HepG2 (cell line): Measurements from ENCODE around the gene STAP2. TPM values are rescaled to one million over a fixed set of nuclear protein-coding genes. Genes with fewer than 3 reads are reported as not detected.

Source experiments
- ATAC-seq: fragments of 200-7000 bp; cut with Tn5 transposase; 3 replicates; pipeline ENCODE4 v1.9.1; 2020; ENCODE audit warnings: mild to moderate bottlenecking, moderate library complexity
- BruUV-seq: library from RNA; stranded (reverse); fragments of 400-500 nt; replicated peaks from 2 replicates; lab custom pipeline; 2021; lab: Mats Ljungman, UMichigan
- CTCF ChIA-PET: fragments of 300-600 bp; formaldehyde crosslinking; extraction: SDS; loops from one replicate; lab custom pipeline; 2021; ENCODE audit warnings: low total read pairs, inconsistent platforms, low intra/inter-chr PET ratio; lab: Yijun Ruan, JAX
- POLR2A ChIA-PET: fragments of 350-600 bp; sonication (Branson Sonifier 250); formaldehyde crosslinking; loops from one replicate; lab custom pipeline; 2020; ENCODE audit warnings: antibody characterized with exemption, inconsistent platforms; lab: Yijun Ruan, JAX
- DNase-seq: peaks from one replicate; pipeline ENCODE4 v3.0.0-alpha.2; 2015; ENCODE audit warnings: low spot score
- FAIRE-seq: peaks from 3 replicates; lab custom pipeline; 2011; peaks lifted over from hg19 to GRCh38; lab: Jason Lieb, UNC
- H2AFZ ChIP-seq: one replicate; pipeline ENCODE4 v1.6.1; 2011; ENCODE audit warnings: low read length, inconsistent platforms
- H3K27ac ChIP-seq: fragments of 300-600 bp; 3 replicates; pipeline ENCODE4 v1.8.0; 2011; ENCODE audit warnings: mixed run types, mild to moderate bottlenecking, mixed read lengths, low read length, inconsistent platforms; ENCODE audit not compliant: insufficient read depth; ENCODE audit errors: extremely low read length
- H3K27me3 ChIP-seq, 2 experiments: fragments of 200-600 bp in 1 of 2; 2 replicates in 1 of 2; 3 replicates in 1 of 2; pipeline versions ENCODE4 v1.6.0 to v1.8.0; 2011; ENCODE audit warnings: low read length in 2 of 2, mild to moderate bottlenecking in 2 of 2, moderate library complexity in 2 of 2, inconsistent platforms in 1 of 2; ENCODE audit not compliant: insufficient read depth in 2 of 2, control insufficient read depth in 1 of 2
- H3K36me3 ChIP-seq, 2 experiments: fragments of 200-600 bp in 1 of 2; replicated peaks in 1 of 2; 2 replicates in 1 of 2; 3 replicates in 1 of 2; pipeline versions ENCODE4 v1.5.1 to v1.8.0; 2011; ENCODE audit warnings: low read length in 2 of 2, inconsistent platforms in 1 of 2; ENCODE audit not compliant: insufficient read depth in 2 of 2, control insufficient read depth in 1 of 2
- H3K4me1 ChIP-seq: 2 replicates; pipeline ENCODE4 v1.5.1; 2012; ENCODE audit warnings: low read length, inconsistent platforms; ENCODE audit not compliant: insufficient read depth
- H3K4me2 ChIP-seq: 2 replicates; pipeline ENCODE4 v1.6.0; 2011; ENCODE audit warnings: low read depth, low read length, inconsistent platforms
- H3K4me3 ChIP-seq, 3 experiments: fragments of 200-600 bp in 1 of 3; sonication (generic), shearing (Covaris generic) in 1 of 3; replicated peaks in 1 of 3; 2 replicates each; pipeline ENCODE4 v1.5.1; 2011 to 2016; ENCODE audit warnings: low read length in 3 of 3, inconsistent platforms in 2 of 3, low read depth in 2 of 3, mild to moderate bottlenecking in 2 of 3, control low read depth in 1 of 3, mixed read lengths in 1 of 3; ENCODE audit not compliant: insufficient read depth in 1 of 3
- H3K79me2 ChIP-seq: one replicate; pipeline ENCODE4 v1.6.1; 2011; ENCODE audit warnings: low read length, inconsistent platforms; ENCODE audit not compliant: insufficient read depth
- H3K9ac ChIP-seq: 2 replicates; pipeline ENCODE4 v1.6.0; 2011; ENCODE audit warnings: mild to moderate bottlenecking, low read depth, low read length, inconsistent platforms; ENCODE audit not compliant: insufficient read depth
- H3K9me3 ChIP-seq: 2 replicates; pipeline ENCODE4 v1.5.1; 2012; ENCODE audit warnings: mild to moderate bottlenecking, low read length
- H4K20me1 ChIP-seq: 2 replicates; pipeline ENCODE4 v1.6.0; 2011; ENCODE audit warnings: inconsistent platforms, mild to moderate bottlenecking, low read length, moderate library complexity; ENCODE audit not compliant: insufficient read depth
- FOXA1 ChIP-seq, 2 experiments: fragments of 450-650 bp in 1 of 2; sonication (generic) in 1 of 2; formaldehyde crosslinking in 1 of 2; IDR thresholded peaks; 2 replicates each; pipeline versions ENCODE4 v1.4.0 to v1.6.1; 2016 to 2020; ENCODE audit warnings: missing genetic modification reagents in 1 of 2
- FOXA3 ChIP-seq: IDR thresholded peaks from 2 replicates; pipeline ENCODE4 v1.6.1; 2016; ENCODE audit warnings: missing genetic modification reagents, missing compliant biosample characterization
- GLI4 ChIP-seq: sonication (generic); formaldehyde crosslinking; IDR thresholded peaks from 2 replicates; pipeline ENCODE4 v1.5.1; 2020; ENCODE audit warnings: missing genetic modification reagents, mild to moderate bottlenecking, moderate library complexity, borderline replicate concordance
- IRX3 ChIP-seq: sonication (generic); formaldehyde crosslinking; IDR thresholded peaks from 2 replicates; pipeline ENCODE4 v1.8.1; 2023; ENCODE audit warnings: mild to moderate bottlenecking, low read depth, missing genetic modification reagents, borderline replicate concordance
- KAT2B ChIP-seq: fragments of 150-350 bp; IDR thresholded peaks from 2 replicates; pipeline ENCODE4 v1.6.1; 2014; ENCODE audit warnings: low read depth, low read length, borderline replicate concordance
- KAT7 ChIP-seq: IDR thresholded peaks from 2 replicates; pipeline ENCODE4 v1.6.1; 2018; ENCODE audit warnings: borderline replicate concordance, missing compliant biosample characterization
- KDM2A ChIP-seq: sonication (generic); formaldehyde crosslinking; IDR thresholded peaks from 2 replicates; pipeline ENCODE4 v1.4.0; 2020; ENCODE audit warnings: low read depth, missing genetic modification reagents, borderline replicate concordance
- NBN ChIP-seq: fragments of 450-650 bp; conservative IDR thresholded peaks from 2 replicates; pipeline ENCODE4 v1.6.1; 2017
- NR2F2 ChIP-seq: IDR thresholded peaks from 2 replicates; pipeline ENCODE4 v1.6.1; 2012; ENCODE audit warnings: low read depth, inconsistent platforms, borderline replicate concordance
- ZNF17 ChIP-seq: sonication (generic); formaldehyde crosslinking; IDR thresholded peaks from 2 replicates; pipeline ENCODE4 v1.5.0; 2020; ENCODE audit warnings: mild to moderate bottlenecking, missing genetic modification reagents
- ZNF232 ChIP-seq: sonication (generic); formaldehyde crosslinking; IDR thresholded peaks from 2 replicates; pipeline ENCODE4 v1.4.0; 2020; ENCODE audit warnings: missing genetic modification reagents, borderline replicate concordance
- ZNF546 ChIP-seq: sonication (generic); formaldehyde crosslinking; conservative IDR thresholded peaks from 2 replicates; pipeline ENCODE4 v1.8.1; 2023; ENCODE audit warnings: mild to moderate bottlenecking, missing genetic modification reagents
- ZNF556 ChIP-seq: sonication (generic); formaldehyde crosslinking; IDR thresholded peaks from 2 replicates; pipeline ENCODE4 v1.4.0; 2020; ENCODE audit warnings: mild to moderate bottlenecking, missing genetic modification reagents, borderline replicate concordance
- ZNF749 ChIP-seq: sonication (generic); formaldehyde crosslinking; IDR thresholded peaks from 2 replicates; pipeline ENCODE4 v1.8.0; 2022; ENCODE audit warnings: mild to moderate bottlenecking, missing genetic modification reagents, moderate library complexity, borderline replicate concordance
- ZNF788 ChIP-seq: sonication (generic); formaldehyde crosslinking; IDR thresholded peaks from 2 replicates; pipeline ENCODE4 v1.5.0; 2020; ENCODE audit warnings: mild to moderate bottlenecking, missing genetic modification reagents, borderline replicate concordance
- ZSCAN12 ChIP-seq: sonication (generic); formaldehyde crosslinking; IDR thresholded peaks from 2 replicates; pipeline ENCODE4 v1.9.0; 2021; ENCODE audit warnings: mild to moderate bottlenecking, missing genetic modification reagents
- WGBS: methylation state at CpG from one replicate; pipeline ENCODE4 v1.1.6; 2017; ENCODE audit warnings: low lambda C conversion rate; 5-methylcytosine and 5-hydroxymethylcytosine counted together
- in situ Hi-C: cut with HindIII; loops from 2 replicates; pipeline ENCODE4 v1.10.0; 2017; ENCODE audit warnings: low pct_unique_long_range_greater_than_20kb; ENCODE audit not compliant: extremely low pct_ligation_motif_present
- intact Hi-C: fragments of 100-400 bp; cut with micrococcal nuclease; formaldehyde crosslinking; loops from one replicate; pipeline ENCODE4 v1.10.0; 2022; ENCODE audit not compliant: unreplicated experiment
- polyA plus RNA-seq, 8 experiments: library from polyadenylated mRNA; depleted of rRNA in 3 of 8; stranded (reverse) in 7 of 8; unstranded in 1 of 8; fragments of >200 nt; fragmentation: Illumina TruSeq in 4 of 8; extraction: Trizol in 4 of 8; gene quantifications; 2 replicates each; pipeline versions ENCODE4 v1.2.1 to v1.2.3, GENCODE V29; 2011 to 2016; ENCODE audit warnings: low read depth in 4 of 8, missing spikeins in 1 of 8, mixed read lengths in 1 of 8; ENCODE audit not compliant: insufficient read depth in 1 of 8
- total RNA-seq, 5 experiments: library from RNA; depleted of rRNA; stranded (reverse); fragments of >200 nt; fragmentation: Illumina TruSeq; extraction: Trizol; gene quantifications; 2 replicates each; pipeline ENCODE4 v1.2.3, GENCODE V29; 2016; ENCODE audit warnings: low read depth in 1 of 5
- TF ChIP-seq, protein P1 (sequence below): sonication (generic); formaldehyde crosslinking; conservative IDR thresholded peaks from 2 replicates; pipeline ENCODE4 v1.8.0; 2022; ENCODE audit warnings: mild to moderate bottlenecking, moderate library complexity, missing genetic modification reagents
- TF ChIP-seq, protein P2 (sequence below): sonication (generic); formaldehyde crosslinking; IDR thresholded peaks from 2 replicates; pipeline ENCODE4 v1.5.0; 2020; ENCODE audit warnings: mild to moderate bottlenecking, low read depth, missing genetic modification reagents, borderline replicate concordance

Gene STAP2
- total and polyA plus RNA-seq, 2 of the 13 experiments (the other 11 are each of a cell fraction or from before 2014, with no cell fraction given) = 39.0 to 43.7 TPM

DNA sequence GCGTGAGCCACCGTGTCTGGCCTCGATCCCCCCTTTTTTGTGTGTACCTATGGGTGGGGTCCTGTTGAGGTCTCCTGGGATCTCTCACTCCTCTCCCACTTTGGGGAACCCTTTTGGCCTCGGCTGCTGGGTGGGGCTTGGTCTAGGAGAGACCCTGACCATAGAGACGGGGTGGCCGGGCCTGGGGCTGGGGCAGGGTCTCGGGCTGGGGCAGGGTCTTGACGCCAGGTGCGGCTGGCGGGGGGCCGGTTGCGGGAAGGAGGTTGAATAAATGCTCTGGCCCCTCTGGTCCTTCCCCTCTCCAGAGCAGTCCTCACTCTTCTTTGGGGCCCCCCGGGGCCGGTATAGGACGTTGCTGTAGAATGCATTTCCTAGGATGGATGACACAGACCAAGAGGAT, 46.1 kb downstream of the STAP2 start:
- Histone ChIP-seq H3K27me3 (peaks cover 0 to 2% of the 10 kb centered on the region in 2 experiments; a peak in 2 of 5 replicates), H3K79me2 (no peaks in the 10 kb centered on the region), H2AFZ (no peak overlapping the region), H3K9me3 (no peaks in the 10 kb centered on the region), H3K4me3 (no peak overlapping the region)
- BruUV-seq = no TSS peak
- ChIA-PET CTCF (no interaction called here), POLR2A (no interaction called here)
- in situ Hi-C loops = no loop called here
- TF ChIP-seq FOXA1 (IDR thresholded peaks at IDR 0.05) (no peak), FOXA1 (CRISPR knock-in tag; IDR thresholded peaks at IDR 0.05) (no peak), NR2F2 (no peak)
- TF ChIP-seq, protein P1, sequence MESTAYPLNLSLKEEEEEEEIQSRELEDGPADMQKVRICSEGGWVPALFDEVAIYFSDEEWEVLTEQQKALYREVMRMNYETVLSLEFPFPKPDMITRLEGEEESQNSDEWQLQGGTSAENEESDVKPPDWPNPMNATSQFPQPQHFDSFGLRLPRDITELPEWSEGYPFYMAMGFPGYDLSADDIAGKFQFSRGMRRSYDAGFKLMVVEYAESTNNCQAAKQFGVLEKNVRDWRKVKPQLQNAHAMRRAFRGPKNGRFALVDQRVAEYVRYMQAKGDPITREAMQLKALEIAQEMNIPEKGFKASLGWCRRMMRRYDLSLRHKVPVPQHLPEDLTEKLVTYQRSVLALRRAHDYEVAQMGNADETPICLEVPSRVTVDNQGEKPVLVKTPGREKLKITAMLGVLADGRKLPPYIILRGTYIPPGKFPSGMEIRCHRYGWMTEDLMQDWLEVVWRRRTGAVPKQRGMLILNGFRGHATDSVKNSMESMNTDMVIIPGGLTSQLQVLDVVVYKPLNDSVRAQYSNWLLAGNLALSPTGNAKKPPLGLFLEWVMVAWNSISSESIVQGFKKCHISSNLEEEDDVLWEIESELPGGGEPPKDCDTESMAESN (CRISPR knock-in tag) = no peak
- TF ChIP-seq, all 625 proteins: peak for 0
- no peak for ATAC-seq
- Histone ChIP-seq H3K36me3 (no peaks in the 10 kb centered on the region), H3K4me2 (no peak overlapping the region), H3K4me1 (peaks cover 7% of the 10 kb centered on the region; the same call in 1 of the 2 replicates), H3K9ac (no peak overlapping the region), H3K27ac (no peak overlapping the region), H4K20me1 (no peaks in the 10 kb centered on the region)
- 11% methylated on average over 5 of the region's 15 CpGs for WGBS
- no peak for DNase-seq
- no peak for FAIRE-seq
- intact Hi-C loops = no loop called here

DNA sequence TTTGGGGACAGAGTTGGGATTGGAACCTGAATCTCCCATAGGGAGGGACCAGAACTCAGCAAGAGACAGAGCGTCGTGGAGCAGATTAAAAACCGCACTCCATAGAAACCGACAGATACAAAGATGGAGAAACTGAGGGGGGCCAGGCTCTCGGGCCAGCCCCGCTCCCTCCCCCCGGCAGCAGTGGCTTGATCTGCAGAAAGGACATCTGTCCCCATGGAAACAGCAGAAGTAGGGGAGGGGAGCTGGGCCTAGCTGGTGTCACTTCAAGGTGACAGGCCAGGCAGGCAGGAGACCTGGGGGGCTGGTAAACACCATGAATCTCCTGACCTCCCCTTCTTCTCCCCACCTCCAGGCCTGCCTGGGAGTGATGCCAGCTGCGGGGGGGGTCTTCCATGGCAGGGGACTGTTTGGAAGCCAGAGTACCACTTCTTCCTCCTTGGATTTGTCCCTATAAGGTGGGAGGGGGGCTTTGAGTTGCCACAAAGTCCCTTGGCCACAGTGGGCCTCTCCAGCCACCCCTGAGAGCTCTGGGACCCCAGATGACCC, 47.4 kb downstream of the STAP2 start:
- FAIRE-seq = no peak
- Histone ChIP-seq H2AFZ (no peak overlapping the region), H3K9me3 (no peaks in the 10 kb centered on the region), H3K27ac (no peak overlapping the region), H3K79me2 (no peaks in the 10 kb centered on the region), H3K4me1 (peaks cover 7% of the 10 kb centered on the region; the same call in 1 of the 2 replicates), H4K20me1 (no peaks in the 10 kb centered on the region), H3K9ac (no peak overlapping the region), H3K4me3 (no peak overlapping the region), H3K36me3 (no peaks in the 10 kb centered on the region), H3K4me2 (no peak overlapping the region), H3K27me3 (peaks cover 0 to 2% of the 10 kb centered on the region in 2 experiments; a peak in 2 of 5 replicates)
- DNase-seq = no peak
- ChIA-PET POLR2A (no interaction called here), CTCF (no interaction called here)
- 73% methylated on average over 8 of the region's 8 CpGs for WGBS
- in situ Hi-C loops = no loop called here
- intact Hi-C loops = no loop called here
- BruUV-seq = no TSS peak
- no peak for ATAC-seq
- TF ChIP-seq GLI4 (CRISPR knock-in tag) (no peak), ZNF788 (CRISPR knock-in tag) (no peak), ZNF546 (CRISPR knock-in tag) (no peak), NBN (no peak), ZNF749 (no peak), ZNF232 (CRISPR knock-in tag) (no peak), ZNF556 (CRISPR knock-in tag) (no peak), IRX3 (CRISPR knock-in tag) (no peak), KAT2B (no peak), ZNF17 (CRISPR knock-in tag) (no peak), FOXA3 (CRISPR knock-in tag) (no peak), KDM2A (CRISPR knock-in tag) (no peak), KAT7 (CRISPR knock-in tag) (no peak), ZSCAN12 (CRISPR knock-in tag) (no peak)
- TF ChIP-seq, protein P2, sequence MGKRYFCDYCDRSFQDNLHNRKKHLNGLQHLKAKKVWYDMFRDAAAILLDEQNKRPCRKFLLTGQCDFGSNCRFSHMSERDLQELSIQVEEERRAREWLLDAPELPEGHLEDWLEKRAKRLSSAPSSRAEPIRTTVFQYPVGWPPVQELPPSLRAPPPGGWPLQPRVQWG = no peak
